Epithelial cell of esophagus (primary cell): ENCODE results near the gene DAD1.

Source experiments
- DNase-seq: peaks from one replicate; pipeline ENCODE4 v3.0.0; 2010; ENCODE audit warnings: low read depth
- H3K4me3 ChIP-seq: 2 replicates; pipeline ENCODE4 v1.5.1; 2011; ENCODE audit warnings: mild to moderate bottlenecking, low read length, control low read depth
- CTCF ChIP-seq: IDR thresholded peaks from 2 replicates; pipeline ENCODE4 v1.5.1; 2011; ENCODE audit warnings: low read depth, mild to moderate bottlenecking, low read length, control low read depth, inconsistent platforms; ENCODE audit not compliant: insufficient read depth; ENCODE audit errors: missing control alignments

Gene DAD1

GRCh38 chr14:22598896-22599244 lies 9.8 kb upstream of the DAD1 start:
- peak; percentile 56 for TF ChIP-seq CTCF
- peak overlapping the region; percentile 78 for H3K4me3 ChIP-seq
- peak; percentile 87 for DNase-seq

- H3K4me3 ChIP-seq = peak within 1 kb of the TSS; percentile 78
- no peak for TF ChIP-seq CTCF
- peak; percentile 70 for DNase-seq
Observed at GRCh38 chr14:22598099-22598895, 9.3 kb upstream of the DAD1 start, which contains the start of gene ABHD4. ABHD4 (plus strand) TSS chr14:22598300; CDS start chr14:22598307, 7 bp downstream.

- peak overlapping the region; percentile 78 for H3K4me3 ChIP-seq
- TF ChIP-seq CTCF = no peak
- no peak for DNase-seq
Observed at GRCh38 chr14:22597771-22598098, 8.7 kb upstream of the DAD1 start.

- no peak for DNase-seq
- no peak overlapping the region for H3K4me3 ChIP-seq
- no peak for TF ChIP-seq CTCF
Observed at GRCh38 chr14:22597265-22597664, 8.2 kb upstream of the DAD1 start.

GRCh38 chr14:22596354-22596879 lies 7.4 kb upstream of the DAD1 start:
- DNase-seq = no peak
- H3K4me3 ChIP-seq = no peak overlapping the region
- TF ChIP-seq CTCF = no peak

- DNase-seq = no peak
- no peak for TF ChIP-seq CTCF
- no peak overlapping the region for H3K4me3 ChIP-seq
Observed at GRCh38 chr14:22594156-22594716, 5.2 kb upstream of the DAD1 start.

- no peak for DNase-seq
- TF ChIP-seq CTCF = no peak
- no peak overlapping the region for H3K4me3 ChIP-seq
Observed at GRCh38 chr14:22593601-22594000, 4.6 kb upstream of the DAD1 start.
